GM19351 (cell line): ENCODE measurements around the gene PDCD10.

Experiments
- ATAC-seq: cut with Tn5 transposase; IDR thresholded peaks from one replicate; pipeline ENCODE4 v1.9.1; 2021; ENCODE audit warnings: mild to moderate bottlenecking, moderate library complexity; ENCODE audit not compliant: unreplicated experiment

PDCD10 gene

DNA sequence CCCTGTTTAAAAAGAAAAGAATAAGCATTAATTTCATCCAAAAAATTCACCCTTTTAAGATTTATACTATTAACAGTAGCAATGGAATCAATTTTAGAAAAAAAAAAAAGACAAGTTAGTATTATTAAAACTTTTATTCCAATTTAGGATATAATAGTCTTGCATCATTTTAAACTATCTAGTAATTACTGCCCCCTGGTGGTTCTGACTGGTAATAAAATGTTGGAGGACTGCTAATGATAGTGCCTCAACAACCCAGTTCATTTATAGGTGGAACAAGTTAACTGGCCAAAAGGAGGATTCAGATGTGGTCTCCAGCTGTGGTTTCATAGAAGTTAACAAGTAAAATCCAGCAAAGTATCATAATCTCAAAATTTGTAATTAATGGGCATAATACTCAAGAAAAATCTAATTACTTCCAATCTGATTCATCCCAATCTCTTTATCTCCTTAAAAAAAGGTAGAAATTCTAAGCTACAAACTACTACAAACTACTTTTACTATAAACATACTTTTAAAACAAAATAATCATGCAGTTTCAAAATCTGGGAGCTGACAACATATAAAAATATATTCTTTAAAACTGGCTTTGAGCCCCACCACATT, 50.2 kb downstream of the PDCD10 start:
- ATAC-seq: peak; percentile 89

DNA sequence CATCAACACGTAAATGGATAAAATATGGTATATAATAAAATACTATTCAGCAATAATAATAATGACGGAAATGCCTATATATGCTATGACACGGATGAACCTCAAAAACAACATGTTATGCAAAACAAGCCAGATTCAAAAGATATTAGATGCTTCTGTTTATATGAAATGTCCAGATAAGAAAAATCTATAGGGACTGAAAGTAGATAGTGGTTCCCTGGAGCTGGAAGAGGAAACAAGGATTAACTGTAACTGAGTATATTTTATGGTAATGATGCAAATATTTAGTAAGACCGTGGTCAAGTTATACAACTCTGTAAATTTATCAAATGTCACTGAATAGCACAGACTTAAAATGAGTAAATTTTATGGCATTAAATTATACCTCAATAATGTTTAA, 55.2 kb downstream of the PDCD10 start:
- no peak for ATAC-seq

DNA sequence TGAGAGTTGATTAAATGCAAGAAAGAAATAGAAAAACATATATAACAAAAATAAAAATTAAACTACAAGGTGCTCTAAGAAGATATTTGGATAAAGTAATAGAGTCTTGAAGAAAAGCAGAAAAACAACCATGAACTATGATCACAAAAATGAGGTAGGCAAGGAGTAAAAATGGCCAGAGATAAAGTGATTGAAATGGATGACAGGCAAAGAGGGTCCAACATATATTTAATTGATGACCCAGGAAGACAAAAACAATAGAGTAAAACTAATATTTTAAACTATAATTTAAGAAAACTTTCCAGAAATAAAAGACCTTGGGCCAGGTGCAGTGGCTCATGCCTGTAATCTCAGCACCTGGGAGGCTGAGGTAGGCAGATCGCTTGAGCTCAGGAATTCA, 58.8 kb downstream of the PDCD10 start:
- ATAC-seq: no peak

DNA sequence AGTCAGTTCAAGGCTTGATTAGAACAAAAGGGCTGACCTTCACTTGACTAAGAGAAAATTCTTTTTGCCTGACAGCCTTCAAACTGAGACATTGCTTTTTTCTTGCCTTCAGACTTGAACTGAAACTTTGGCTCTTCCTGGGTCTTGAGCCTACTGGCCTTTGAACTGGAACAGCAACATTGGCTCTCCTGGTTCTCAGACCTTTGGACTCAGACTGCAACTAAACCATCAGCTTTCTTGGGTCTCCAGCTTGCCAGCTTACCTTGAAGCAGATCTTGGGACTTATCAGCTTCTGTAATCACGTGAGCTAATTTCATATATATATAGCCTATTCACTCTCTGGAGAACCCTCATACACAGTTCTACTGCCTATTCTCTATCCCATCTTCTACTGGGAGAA, 61.5 kb downstream of the PDCD10 start:
- ATAC-seq: no peak

DNA sequence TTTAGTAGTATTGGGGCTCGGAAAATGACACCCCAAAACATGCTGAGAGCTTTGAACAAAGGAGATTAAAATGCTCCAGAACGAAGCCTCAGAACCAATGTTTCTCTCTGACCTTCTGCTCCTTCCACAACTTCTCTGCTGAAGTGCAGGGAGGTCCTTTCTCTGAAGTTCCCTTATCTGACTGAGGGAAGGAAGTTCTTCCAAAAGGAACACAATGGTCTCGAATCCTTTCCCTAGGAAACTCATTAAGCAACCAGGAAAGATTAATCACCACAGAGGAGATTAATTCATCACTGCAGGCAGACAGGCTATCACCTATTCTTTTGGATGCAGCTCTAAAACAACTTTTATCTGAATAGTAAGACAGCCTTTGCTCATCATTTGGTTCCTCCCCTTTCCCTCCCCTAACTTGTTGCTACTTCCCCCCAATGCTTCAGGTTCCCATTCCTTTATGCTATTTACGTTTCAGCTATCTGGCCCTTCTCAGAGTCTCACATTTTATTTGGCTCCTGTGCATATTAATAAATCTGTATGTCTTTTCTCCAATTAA, 62.7 kb downstream of the PDCD10 start:
- ATAC-seq: no peak

DNA sequence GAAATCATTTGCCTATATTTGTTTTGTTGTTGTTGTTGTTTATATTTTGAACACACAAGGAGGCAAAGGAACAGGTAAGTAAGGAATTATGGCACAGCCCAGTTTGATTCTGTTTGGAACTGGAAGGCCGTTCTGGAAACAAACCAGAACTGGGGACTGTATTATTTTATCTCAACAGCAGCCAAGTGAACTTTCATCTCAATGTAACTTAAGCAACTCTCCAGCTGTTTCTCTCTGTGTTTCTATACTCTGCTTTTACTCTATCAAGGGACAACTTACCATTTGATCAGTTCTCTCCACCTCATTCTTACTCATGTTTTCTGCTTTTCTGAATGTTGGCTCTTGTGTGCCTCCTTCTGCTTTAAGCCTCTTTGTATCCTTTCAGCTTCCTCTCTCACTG, 65.0 kb downstream of the PDCD10 start:
- no peak for ATAC-seq

DNA sequence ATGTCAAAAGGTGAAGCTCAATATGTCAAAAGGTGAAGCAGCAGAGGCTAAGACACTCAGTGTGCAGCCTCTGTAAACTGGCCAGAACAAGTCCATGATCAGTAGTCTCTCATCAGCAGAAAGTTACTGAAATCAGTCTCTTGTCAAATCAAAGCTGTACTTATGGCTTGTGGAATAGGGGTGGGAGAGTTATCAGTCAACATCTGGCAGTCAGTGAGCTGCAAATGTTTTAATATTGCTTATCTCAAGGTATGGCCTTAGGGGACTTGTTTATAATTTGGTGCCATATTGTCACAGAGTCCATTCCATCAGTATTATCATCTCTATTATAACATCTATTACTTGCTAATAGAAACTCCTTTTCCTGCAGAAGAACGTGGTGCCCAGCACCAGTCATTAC, 66.0 kb downstream of the PDCD10 start:
- ATAC-seq: no peak

DNA sequence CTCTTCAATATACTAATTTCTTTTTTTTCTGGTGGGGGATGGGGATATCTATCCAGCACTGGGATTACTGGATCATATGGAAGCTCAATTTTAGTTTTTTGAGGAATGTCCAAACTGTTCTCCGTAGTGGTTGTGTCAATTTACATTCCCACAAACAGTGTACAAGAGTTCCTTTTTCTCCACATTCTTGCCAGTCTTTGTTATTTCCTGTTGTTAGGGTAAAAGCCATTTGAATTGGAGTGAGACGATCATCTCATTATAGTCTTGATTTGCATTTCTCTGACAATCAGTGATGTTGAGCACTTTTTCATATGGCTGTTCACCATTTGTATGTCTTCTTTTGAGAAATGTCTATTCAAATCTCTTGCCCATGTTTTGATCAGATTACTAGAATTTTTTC, 68.1 kb downstream of the PDCD10 start:
- no peak for ATAC-seq

DNA sequence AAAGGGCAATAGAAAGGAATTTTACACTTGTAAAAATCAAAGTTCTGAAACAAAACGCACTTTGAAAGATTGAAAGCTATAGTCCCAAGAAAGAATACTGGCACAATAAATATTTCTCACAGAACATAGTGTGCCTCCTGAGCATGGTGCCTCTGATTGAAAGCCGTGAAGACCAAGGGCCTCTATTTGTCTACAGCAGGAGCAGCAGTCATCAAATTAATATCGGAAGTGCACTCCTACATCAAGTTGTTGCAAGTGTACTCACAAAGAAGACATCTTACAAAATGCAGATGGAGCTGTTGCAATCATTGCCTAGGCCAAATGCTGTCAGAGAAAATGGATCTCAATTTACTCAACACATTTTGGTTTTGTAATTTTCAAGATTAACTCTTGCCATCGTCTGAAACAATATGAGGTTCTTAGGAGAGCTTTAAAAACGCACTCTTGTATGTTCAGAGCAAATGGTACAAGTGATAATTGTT, 71.7 kb downstream of the PDCD10 start:
- no peak for ATAC-seq

DNA sequence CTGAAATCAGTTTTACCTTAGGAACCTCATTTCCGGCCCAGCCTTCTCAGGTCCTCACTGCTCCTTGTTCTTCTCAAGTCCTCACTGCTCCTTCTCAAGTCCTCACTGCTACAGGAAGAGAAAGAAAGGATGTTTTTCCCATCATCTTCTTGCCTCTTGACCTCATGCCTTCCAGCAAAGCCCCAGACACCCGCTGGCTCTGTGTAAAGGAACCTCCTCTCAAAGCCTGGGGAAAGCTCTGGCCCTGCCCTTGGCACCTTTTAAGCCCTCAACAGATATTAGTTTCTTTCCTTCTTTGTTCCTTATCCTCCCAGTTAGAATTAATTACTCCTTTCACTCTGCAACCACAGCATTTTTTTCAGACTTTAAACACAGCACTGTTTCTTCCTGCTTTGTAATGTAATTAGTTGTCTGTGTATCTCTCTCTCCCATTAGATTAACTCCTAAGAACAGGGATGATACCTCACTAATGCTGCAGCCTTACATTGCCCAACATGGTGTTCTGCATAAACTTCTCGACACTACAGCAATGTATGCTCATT, 76.9 kb downstream of the PDCD10 start:
- ATAC-seq: no peak

DNA sequence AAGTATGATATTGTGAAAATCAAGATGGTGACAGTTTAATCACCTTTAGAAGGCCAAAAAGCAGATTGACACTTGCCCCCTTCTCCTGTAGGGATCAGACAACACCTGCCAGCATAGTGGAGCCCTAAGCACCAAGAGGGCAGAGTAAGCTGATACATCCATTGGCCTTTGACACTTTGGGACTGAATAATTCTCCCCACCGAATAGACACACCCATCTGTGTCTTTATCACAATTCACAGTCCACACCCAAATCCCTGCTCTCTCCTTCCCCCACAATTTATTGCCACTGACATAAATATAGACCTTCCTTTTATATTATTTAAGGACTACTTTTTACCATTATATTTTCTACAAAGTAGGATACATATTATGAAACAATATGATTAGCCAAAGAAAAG, 77.9 kb downstream of the PDCD10 start:
- no peak for ATAC-seq

DNA sequence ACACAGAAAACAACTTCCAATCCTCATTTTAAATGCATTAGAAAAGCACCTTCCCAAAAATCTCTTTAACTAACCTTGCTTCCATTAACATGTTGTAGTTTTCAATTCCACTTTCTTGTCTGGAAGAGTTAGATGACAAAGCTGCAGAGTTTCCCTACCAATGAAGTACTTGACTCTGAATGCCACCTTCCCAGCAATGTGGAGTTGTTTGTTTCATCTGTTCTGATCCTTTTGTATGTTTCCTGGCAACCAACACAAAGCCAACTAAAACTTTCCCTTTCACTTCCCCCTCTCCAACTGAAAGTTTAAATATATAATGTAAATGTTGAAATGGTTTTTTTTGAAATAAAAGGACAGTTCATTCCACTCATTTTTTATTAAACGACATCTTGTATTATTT, 80.9 kb downstream of the PDCD10 start, which contains the start of gene WDR49:
WDR49 (minus strand) TSS at position 183 of the 400 bp plus-strand sequence. CDS start 517 bp downstream, outside the sequence.
- peak; percentile 53 for ATAC-seq

DNA sequence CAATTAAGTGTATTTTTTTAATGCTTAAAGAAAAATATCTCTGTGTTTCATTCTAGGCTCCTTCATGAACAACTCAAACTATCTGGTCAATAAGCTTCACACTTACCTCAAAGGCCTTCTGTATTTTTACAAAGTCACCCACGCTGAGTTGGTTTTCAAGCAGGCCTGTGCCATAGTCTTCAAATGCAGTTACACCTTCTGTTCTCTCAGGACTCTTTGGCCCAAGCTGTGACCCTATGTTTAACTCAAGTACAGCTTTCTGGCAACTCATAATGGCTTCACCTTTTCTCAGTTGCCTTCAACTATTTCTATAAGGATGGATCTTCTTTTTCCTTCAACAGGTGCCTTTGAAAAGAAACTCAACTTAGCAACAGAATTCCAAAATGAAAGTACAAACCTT, 81.5 kb downstream of the PDCD10 start:
- no peak for ATAC-seq

DNA sequence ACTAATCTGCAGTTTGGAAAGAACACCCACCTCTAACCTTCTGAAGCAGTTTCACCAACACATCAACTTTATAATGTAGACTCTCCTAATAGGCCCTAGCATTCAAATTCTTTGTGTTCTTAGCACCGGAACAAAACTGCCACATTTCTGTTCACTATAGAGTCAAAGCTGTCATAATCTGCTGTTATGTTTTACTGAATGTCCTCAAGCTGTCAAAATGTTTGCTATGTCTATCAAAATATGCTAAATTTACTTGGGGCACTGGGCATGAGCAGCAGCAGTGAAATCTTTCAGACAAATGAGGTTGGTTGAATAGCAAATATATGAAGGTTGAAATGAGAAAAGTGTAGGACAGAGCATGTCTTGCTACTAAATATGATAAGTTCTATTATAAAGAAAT, 82.9 kb downstream of the PDCD10 start:
- ATAC-seq: no peak

DNA sequence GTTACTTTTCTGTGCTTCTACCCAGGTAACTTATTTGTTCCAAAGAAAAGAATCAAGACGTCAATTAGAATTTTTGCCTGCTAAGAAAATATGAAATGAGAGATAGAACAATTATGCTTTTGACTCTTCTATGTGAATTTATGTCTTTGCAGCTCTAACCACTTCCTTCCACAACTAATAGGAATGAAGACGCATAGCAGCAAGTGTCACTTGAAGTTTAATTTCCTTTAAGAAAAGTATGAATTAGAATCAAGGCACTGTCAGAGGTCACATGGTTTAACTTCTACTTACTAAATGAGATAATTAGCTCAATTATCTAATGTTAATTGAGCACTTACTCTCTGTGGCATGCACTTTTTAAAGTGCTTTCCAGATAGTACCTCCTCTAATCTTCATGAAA, 84.2 kb downstream of the PDCD10 start:
- ATAC-seq: no peak

DNA sequence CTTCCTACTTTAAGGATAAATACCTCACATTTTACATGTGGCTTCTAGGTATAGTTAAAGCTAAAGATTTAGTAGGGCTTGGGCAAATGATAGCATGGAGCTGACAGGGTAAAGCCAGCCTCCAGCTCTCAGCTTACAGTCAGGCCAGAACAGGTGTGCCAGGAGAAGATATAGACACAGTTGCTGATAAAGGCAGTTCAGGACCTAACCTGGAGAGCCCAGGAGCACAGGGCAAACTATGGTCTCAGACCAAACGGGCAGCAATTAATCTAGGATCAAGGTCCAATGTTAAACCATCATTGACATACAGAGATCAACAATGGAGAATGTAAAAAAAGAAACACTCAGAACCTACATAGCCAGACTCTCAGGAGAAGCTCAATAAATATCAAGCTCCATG, 84.9 kb downstream of the PDCD10 start:
- ATAC-seq: no peak

DNA sequence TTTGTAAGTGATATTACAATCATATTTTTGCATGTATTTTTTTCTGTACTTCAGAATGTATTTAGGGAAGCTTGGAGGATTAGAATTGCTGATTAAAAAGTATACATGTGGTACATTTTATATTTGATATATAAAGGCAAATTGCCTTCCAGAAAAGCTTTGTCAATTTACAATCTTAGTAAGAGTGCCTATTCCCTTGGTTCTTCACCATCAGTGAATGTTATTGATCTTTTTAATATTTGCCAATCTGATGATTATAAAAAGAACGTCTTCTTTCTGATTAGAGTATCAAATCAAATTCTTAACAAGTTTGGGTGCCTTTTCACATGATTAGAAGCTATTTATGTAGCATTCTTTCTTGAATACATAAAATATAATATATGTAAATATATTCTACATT, 90.1 kb downstream of the PDCD10 start:
- ATAC-seq: no peak
